ENCODE results near the gene NTN1. TPM values are rescaled to one million over a fixed set of nuclear protein-coding genes. Genes with fewer than 3 reads are reported as not detected.

The NTN1 gene
- total RNA-seq, 1 donor from 2014 or later: 0.68 TPM

DNA sequence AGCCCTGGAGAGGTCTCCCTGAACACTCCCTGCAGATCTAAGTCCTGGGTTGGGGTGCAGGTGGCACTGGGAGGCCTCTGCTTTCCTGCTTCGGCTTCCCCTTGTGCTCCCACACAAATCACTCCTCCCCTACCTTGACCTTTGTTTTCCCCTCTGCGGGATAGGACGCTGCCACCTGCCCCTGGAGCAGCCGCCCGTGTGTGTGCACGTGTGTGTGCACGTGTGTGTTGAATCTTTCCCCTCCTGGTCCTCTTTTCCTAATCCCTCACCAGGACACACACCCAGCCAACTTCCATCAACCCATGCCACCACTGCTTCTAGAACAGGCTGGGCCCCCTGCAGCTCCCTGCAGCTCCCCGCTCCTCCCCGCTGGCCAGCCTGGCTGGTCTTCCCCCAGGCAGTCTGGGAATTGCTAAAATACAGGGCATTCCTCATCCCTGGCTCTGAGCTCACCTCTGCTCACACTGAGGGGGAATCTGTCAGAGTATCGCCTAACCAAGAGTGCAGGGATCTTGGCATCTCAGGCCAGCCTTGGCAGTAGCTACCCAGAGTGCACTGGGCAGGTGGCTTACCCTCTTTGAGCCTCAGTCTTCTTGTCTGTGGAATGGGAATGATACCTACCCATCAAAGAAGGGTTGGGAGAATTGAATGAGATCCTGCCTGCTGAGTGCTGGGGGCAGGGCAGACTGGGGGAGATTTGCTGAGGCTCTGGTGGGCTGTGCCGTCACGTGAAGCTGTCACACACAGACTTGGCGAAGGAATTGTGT is 198.5 kb downstream of the NTN1 start:
- no peak for DNase-seq

DNA sequence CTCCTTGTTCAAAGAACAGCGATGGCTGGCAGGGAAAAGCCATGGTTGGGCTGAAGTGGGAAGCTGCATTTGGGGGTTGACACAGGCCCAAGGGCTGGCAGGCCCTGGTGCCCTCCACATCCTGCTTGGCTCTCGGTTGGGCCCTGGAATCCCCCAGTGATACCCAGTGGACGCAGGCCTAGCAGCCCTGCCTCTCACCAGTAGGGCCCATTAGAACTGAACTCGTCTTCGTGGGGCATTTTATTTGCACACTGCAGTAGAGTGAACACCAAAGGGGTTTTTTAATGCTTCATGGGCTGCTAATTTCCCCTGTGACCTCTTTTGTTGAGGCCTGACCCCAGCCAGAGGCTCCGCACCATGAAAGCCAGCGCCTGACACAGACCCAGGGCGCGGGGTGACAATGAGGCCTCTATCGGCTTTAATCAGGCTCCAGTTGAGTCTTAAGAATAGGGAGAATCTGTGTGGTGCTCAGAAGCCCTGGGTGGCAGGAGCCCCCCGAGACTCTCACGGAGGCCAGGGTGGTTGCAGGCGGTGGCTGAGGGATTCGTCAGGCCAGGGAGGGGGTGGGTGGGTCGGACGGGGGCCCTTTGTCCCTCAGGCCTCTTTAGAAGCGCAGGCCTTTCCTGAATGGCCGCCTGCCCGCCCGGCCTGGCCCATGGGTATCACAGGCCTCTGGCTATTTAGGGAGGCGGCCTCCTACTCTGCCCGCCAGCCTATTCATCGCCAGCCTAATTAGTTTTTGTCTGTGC is 199.3 kb downstream of the NTN1 start:
- DNase-seq: no peak

DNA sequence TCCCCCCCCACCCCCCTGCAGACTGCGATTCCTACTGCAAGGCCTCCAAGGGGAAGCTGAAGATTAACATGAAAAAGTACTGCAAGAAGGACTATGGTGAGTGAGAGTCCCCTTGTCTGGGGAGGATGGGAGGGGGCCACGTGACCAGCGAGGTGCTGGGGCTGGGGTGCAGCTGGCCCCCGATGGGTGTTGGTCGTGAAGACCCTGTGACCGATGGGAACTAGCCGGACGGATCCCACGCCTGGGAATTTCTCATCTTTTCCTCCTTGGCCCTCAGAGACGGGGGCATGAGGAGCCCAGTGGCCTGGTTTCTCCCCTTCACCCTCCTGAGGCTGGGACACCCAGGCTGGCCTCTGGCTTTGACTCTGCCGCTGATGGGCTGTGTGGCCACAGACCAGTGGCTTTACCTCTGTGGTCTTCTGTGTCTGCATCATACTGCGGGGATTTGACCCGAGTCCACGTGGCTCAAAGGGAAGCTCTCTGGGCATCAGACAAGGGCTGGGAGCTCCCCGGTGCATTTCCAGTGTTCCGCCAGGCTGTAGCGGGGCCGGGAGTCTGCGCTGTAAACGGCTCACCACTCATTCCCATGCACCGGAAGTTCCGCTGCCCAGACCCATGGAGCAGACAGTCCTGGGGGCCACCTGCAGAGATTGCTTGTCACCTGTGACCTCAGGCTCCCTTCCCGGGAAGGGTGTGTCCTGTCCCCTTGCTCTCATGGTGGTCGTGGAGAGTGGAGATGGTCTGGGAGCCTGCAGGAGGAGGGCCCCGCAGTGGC is 200.0 kb downstream of the NTN1 start:
- DNase-seq: no peak

DNA sequence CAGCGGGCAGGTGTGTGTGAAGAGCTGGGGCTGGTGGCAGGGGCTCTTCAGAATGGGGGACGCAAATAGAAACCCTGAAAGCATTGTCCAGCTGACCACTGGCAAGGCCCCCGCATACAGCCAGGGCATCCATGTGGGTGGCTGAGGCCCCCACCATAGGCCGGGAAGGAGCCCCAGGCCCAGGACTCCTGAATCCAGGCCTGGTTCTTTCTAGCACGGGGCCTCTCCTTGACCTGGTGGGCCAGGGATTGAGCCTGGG is 200.5 kb downstream of the NTN1 start:
- no peak for DNase-seq

DNA sequence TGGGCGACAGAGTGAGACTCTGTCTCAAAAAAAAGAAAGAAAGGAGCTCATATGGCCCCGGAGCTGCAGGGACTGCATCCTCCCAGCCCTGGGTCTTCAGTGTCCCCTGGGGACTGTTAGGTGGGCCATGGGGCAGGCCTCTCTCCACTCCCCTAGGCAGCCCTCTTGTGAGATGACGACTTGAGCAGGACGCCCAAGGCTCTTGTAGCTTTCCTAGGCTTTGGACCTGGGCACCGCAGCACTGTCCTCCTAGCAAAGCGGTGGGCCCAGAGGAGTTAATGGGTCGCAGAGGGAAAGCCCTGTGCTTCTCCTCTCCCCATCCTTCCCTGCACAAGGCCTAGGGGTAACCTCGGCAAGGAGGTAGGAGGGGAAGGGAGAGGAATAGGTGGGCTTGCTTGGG is 202.2 kb downstream of the NTN1 start:
- no peak for DNase-seq

DNA sequence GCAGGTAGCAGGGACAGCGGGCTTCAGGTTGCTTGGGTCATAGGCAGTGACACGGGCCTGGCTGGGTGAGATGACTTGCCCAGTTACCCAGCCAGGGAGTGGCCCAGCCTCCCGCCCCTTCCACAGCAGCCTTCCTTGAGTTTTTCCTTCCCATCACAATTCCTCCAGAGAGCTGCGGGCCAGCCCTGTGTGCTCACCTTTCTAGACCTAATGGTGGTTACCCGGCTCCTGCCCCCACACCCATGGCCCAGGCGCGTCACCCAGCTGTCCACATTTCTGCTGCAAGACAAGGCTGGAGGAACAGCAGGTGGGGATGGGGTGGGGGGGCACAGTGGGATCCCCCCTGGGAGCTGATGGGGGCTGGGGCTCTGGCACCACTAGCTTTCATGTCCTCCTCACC is 203.2 kb downstream of the NTN1 start:
- no peak for DNase-seq

DNA sequence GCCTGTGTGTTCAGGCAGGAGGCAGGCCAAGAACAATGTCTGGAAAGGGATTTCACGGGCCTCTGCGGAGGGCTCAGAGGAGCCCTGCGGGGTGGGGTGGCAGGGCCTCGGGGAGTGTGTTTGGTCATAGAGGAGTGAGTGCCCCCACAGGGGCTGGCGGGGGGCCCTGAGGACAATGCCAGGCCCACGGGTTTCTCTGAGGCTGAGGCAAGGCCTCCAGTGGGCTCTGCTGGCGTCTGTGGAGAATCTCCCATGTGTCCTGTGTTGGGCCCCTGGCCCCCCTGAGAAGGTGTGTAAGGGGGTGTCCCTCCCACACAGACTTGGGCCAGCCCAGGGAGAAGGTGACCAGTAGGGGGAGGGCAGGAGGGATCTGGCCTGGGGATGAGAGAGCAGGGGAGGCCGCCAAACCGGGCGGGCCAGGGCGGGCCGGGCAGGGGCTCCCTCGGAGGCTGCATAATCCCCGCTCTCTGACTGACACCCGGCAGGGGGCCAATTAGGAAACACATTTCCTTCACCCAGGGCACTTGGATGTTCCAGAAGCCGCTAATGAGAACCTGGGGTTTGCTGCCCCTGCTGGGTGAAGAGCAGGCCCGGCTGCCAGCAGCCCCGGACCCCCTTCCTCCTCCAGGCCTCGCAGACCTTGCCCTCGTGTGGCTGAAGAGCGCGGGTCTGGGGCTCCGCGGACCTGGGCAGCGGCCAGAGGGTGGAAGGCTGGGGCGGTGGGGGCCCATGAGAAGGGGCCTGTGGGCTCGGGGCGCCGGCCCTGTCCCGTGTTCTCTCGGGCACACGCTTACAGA is 204.2 kb downstream of the NTN1 start:
- DNase-seq: no peak

DNA sequence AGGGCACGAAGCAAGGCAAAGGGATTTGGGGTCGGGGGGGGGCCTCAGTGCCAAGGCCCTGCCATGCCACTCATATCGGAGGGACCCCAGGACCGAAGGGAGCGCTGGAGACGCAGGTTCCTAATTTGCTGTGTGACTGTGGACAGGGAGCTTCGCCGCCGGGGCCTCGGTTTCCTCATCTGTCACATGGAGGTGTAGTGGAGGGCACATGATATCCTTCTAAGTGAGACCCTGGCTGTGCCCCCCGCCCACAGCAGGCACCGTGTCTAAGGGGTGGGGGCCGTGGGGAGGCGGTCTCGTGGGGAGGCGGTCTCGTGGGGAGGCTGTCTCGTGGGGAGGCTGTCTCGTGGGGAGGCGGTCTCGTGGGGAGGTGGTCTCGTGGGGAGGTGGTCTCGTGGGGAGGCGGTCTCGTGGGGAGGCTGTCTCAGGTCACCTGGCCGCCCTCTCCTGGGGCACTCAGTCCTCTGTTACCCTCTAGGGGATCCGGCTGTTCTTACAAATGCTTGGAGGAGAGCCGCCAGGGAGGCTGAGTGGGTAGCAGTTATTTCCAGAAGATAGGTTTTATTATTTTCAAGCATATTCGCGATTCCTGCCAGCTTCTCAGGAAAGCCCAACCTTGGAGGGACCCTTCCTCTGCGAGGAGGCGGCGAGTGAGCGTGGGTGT is 205.0 kb downstream of the NTN1 start:
- DNase-seq: no peak

DNA sequence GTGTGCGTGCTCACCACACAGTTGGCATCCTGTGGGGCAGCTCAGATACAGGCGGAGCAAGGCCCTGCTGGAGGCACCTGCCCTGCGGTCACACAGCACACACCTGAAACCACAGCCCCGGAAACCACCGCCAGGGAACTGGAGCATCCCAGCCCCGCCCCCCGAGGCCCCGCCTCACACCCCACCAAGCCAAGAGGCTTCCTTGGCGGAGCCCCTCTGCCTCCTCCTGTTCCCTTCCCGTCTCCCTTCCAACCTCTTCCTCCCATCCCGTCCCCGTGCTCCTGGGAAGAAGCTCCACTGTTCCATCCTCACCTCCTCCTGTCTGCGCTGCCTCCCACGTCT is 205.5 kb downstream of the NTN1 start:
- no peak for DNase-seq

DNA sequence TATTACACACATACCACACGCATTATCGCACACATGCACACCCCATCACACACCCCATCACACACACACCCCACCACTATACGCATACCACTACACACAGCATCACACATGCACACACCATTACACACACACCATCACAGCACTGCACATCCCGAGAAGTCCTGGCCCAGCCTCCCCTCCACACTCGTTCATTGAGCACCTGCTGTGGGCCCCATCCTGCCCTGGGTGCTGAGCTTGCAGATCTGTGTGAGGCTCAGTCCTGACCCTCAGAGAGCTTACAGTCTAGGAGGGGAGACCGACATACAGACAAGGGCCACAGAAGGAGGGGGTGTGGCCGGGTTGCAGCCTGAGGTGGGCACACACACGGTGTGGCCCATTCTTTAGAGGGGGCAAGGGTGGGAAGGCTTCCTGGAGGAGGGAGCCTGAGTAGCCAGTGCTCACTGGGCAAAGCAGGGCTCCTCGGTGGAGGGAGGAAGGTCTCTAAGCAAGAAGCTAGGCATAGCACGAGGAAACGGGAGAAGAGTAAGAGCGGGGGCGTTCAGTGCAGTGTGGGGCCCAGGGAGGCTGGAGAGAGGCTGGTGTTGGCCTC is 206.6 kb downstream of the NTN1 start:
- no peak for DNase-seq

DNA sequence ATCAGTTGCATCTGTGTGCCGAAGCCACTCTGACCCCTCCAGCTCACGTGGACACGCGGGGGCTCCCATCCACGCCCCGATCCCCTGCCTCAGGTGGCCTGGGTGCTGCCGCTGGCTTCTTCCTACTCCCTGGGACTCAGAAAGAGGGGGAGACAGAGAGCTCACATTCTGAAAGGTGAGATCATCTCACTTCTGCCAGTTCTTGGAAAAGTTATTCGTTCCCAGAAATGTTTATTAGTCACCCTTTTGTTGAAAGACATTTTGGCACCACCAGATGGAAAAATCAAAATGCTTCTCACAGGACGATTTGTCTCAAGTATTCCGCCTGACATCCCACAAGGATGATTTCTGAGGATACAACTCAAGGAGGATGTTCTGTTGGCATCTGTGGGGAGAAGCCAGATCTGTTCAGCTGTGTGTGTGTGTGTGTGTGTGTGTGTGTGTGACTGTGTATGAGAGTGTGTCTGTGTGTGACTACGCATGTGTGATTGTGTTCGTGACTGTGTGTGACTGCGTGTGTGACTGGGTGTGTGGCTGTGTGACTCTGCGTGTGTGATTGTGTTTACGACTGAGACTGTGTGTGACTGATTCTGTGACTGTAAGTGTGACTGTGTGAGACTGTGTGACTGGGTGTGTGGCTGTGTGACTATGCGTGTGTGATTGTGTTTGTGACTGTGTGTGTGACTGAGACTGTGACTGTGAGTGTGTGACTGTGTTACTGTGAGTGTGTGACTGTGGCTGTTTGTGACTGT is 207.3 kb downstream of the NTN1 start:
- DNase-seq: peak; percentile 23

DNA sequence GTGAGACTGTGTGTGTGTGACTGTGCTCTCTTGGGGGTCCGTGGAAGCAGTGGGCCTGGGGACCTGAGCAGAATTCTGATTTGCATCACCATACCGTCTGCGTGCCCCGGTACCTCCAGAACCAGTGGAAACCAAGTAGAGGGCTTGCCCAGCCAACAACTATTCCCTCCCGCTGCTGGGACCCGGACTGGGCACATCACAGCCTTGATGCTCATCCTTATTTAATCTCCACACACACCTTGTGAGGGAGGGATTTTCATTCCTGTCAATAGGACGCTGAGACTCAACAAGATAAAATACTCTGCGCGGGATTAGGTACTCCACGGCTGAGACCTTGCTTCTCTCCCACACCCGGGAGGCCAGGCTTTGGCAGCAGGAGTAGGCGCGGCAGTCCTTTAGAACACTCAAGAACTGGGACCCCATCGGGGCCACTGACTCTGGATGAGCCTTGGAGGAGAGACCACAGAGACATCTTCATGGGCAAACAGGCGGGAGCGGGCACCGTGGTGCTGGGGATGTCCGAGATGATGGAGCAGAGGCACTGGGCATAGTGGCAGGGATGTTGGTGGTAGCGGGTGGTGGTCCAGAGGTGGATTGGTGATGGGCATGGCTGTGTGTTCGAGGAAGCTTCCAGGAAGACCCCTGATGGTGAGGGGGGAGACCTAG is 208.0 kb downstream of the NTN1 start:
- DNase-seq: no peak

DNA sequence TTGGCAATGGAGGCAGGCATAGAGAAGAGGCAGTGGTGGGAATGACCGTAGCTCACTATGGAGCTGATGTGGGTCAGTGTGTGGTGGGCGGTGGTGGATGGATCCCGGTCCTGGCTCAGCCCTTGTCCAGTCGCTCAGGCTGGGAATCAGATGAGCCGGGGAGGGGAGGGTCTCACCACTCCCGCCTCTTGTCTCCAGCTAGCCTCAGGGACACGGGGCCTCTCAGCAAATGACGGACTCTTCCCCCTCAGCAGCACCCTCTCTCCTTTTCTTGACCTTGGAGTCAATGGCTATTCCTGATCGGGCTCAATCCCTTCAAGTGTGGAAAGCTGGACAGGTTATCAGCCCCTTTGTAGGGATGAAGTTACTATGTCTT is 208.5 kb downstream of the NTN1 start:
- no peak for DNase-seq

DNA sequence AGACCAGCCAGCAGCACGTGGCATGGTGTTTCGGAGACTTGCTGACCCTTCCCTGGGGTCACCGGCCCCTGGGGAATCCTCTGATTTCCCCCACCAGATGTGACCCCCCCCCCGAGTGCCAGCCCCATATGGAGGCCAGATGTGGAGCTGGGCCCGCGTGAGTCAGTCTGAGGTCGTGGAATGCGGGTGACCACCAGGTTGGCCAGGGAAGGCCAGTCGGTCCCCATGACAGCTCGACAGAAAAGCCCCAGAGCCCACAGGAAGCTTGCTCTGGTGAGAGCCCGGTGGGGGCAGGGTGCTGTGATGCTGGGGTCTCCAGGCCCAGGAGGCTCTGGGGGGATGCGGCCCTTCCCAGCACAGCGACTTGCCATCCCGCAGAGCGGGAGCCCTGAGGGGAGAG is 209.0 kb downstream of the NTN1 start:
- no peak for DNase-seq

DNA sequence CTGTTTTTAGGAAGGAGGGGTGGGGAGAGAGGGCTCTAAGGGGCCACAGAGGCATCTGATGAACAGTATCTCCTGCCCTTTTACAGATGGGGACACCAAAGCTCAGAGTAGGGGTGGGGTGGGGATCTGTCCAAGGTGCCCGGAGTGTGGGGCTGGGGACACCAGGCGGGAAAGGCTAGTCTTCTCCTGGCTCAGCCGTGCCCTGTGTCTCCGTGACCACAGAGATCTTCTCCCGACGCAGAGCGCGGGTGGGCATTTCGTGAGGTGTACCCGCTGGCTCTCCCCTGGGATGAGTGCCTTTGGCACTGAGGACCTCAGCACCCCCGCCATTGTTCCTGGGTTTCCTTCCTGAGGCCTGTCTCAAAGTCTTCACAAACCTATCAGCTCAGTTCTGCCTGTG is 209.6 kb downstream of the NTN1 start:
- no peak for DNase-seq

DNA sequence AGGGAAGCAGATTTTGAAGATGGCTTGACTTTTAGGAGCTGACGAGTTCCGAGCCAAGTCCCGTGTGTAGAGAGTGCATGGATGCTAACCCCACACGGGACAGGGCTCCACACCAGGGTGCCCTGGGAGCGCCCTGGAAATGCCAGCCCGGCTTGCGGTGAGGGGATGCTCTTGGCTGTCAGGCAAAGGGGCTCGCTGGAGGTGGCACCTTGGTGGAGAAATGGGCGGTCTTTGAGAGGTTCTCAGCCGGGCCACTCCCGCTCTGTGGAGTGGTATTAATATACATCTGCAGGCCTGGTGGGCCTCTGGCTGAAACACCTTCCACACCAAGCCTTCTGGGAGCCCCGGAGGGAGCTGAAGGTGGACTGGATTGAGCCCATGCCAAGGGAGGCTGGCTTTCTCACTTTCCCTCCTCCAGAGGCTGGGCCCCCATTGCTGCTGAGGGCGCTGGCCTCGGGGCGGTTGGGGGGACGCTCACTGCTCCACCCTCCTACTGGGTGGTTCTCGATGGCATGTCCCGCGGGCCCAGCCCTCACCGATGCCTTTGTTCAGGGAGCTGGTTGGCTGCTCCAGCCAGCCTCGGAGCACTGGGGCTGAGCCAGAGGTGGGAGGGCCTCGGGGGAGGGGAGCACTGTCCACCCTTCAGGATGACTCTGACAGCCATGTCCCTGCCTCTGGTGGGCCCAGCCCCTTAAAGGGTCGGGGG is 210.3 kb downstream of the NTN1 start:
- no peak for DNase-seq

DNA sequence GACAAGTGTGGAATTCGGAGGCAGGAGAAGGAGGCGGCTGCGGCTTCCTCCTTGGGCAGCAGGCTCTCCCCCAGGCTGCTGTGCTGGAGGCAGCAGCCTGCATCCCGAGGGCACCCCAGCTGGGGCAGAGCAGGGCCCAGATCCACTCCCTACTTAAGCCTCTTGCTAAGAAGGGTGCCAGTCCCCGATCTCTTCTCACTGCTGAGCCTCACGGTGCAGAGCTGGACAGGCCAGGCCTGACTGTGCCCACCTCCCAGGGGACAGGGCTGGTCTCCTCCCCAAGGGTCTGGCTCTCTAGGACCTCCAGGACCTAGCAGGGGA is 210.8 kb downstream of the NTN1 start:
- DNase-seq: no peak

DNA sequence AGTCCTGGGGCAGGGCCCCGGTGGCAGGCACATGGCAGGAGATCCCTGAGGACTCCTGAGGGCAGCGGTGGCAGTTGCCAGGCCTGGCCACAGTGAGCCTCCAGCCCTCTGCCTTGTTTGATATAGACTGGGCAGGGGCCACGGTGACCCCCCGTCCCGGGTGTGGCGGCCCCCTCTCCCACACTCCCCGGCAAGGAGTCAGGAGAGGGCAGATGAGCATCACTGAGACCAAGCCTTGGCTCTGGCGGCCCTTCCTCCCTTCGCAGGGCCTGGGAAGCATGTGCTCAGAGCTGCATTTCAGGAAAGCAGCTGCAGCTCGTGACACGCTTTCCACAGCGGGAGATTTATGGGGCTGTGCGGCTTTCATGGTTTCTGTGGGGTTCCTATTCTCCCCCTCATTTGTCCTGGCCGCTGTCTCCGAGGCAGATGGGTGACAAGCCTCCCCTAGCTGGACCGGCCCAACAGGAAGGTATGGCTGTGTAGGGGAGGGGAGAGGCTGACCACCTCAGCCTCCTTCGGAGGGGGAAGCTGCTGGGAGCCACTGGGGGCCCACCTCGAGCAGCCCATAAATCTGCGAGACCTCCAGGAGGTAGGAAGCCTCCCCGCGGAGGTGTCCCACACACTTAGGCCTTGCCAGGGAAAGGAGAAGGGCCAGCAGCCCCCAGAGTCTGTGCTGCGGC is 211.4 kb downstream of the NTN1 start:
- DNase-seq: no peak

DNA sequence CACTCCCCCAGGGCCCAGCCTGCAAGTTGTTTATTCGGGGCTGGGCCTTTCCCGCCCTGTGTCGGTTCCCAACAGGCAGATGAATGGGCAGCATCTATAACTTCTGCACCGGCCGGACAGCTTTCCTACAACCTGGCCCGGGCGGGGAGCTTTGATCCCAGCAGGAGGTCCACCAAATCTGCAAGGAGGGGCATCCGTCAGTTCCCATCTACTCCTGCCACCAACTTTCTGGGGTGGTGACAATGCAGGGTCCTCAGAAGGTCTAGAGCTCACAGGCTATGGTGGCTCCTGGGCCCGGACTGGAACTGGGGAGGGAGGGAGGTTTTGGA is 211.9 kb downstream of the NTN1 start:
- no peak for DNase-seq

DNA sequence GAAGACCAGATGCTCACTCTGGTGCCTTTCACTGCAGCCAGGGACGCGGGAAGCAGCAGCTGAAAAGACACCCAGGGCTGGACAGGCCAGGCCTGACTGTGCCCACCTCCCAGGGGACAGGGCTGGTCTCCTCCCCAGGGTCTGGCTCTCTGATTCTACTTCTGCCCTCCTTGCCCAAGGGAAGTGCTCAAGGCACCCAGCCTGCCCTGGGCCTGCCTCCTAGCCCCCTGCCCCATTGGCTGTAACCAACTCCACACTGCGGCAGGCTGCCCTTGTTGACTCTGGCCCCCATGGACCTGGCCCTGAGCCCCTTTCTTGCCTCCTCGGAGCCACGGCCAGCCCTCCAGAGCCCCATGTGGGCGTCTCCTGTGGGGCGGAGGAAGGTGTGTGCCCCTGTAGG is 212.5 kb downstream of the NTN1 start:
- DNase-seq: no peak
